UCSD-AML1 (cell line): ENCODE measurements around the gene ESRRB.
A peak's percentile ranks its signal among the peaks of the same experiment; 100 is the strongest.

Experiments
- DNase-seq: peaks from one replicate; lab custom pipeline; 2025; ENCODE audit not compliant: unreplicated experiment; lab: John Stamatoyannopoulos, UW

Gene ESRRB

DNA sequence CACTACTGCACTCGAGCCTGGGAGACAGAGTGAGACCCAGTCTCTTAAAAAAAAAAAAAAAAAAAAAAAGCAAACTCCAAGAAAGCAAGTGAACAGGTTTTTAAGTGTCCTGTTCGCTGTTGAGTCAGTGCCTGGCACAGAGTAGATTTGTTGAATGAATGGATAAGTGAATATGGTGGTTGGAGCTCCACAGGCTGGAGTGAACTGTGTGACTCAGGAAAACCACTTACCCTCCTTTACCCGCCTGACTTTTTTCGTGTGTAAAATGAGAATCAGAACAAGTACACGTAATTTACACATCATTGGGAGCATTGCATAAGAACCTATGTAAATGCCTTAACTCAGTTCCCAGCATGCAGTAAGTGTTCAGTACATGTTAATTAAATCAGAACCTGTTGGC, 24.0 kb upstream of the ESRRB start:
- no peak for DNase-seq

DNA sequence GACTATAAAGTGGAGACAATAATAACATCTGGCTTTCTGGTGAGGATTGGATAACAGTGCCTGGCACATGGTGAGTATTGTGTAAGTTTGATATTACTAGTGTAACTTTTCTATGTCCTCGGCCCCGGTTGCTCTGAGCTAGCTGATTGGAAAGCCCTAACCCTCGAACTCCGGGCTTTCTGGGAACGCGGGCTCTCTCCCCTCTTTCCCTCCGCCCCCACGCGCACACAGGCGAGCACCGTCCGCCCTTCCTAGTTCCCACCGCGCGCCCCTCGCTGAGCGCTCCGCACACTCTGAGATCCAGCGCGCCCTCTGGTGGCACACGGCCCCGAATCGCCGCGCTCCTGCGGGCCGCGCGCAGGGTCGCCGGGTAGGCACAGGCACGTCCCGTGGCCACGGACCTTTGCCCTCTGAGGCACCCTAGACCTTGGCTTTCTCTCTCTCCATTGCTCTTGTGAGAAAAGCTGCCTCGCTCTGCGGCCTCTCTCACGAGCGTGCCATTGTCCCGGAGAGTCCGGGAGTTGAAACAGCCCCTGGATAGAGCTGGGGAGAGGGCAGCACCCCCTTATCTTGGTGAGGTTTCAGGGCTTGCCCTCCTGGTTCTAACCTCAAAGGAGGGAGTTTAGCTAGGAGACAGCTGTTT, 23.2 kb upstream of the ESRRB start:
- peak; percentile 59 for DNase-seq

DNA sequence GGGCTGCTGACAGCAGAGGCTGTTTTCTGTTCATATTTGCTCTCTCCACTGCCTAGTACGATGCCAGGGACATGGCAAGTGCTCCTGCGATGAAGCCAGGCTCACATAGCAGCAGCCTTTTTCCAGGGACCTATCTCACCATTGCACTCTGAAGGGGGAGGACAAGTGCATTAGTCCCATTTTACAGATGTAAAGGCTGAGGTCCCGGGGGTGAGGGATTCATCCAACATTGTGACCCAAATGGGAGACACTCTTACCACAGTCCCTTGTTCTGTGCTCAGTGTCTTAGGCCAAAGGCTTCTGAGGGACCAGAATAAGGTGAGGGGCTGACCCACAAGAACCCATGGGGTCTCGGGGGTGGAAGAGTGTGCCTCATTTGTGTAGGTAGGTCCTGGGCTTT, 21.6 kb upstream of the ESRRB start:
- DNase-seq = no peak

DNA sequence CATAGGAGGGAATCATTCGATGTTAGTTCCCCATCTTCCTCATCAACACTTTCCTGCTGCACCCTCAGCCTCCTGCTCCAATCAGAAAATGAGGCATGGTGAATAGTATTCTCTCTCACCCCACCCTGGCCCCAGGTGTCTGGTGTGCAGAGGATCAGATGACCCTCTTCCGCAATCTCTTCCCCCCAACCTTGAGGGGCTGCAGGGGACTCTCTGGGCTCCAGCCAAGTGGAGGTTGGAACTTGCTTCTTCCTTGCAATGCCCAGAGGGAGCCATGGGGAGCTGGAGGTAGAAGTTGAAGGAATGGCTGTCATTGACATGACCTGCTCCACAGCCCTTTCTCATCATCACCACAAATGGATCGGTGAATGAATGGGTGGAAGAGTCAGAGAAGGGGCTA, 20.2 kb upstream of the ESRRB start:
- no peak for DNase-seq

DNA sequence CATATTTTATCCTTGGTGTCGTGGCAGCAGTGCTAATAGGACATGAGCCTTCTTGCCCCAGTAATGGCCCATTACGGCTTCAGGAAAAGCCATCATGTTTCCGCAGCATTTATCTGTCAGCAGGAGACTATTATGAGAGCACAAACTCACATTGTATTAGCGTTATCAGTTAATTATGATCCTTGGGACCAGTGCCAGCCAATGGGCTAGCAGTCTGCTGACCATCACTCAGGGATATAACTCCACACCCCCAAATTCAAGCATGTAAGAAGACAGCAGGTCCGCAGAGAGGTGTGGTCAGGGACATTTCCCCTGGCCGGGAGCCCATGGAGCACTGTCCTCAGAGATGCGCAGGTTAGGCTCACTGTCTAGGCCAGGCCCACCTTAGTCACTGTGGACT, 4.9 kb upstream of the ESRRB start:
- DNase-seq = no peak

DNA sequence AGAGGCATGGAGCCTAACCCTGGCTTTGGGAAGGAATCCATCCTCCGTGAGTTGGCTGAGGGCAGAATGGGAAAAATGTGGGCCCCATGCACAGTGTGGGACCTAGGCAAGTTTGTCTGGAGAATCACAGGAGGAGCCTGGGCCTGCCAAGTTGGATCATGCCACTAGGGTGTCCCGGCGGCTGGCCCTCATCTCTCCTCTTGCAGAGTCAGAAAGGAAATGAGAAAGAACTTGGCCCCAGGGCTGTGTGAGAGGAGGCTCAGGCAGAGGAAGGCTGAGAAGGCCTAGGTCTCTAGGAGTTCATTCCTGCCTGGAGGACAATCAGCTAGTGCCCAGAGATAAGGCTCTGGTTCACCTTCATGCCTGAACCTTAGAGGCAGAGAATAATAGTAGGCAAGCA, 2.5 kb upstream of the ESRRB start:
- DNase-seq = no peak

DNA sequence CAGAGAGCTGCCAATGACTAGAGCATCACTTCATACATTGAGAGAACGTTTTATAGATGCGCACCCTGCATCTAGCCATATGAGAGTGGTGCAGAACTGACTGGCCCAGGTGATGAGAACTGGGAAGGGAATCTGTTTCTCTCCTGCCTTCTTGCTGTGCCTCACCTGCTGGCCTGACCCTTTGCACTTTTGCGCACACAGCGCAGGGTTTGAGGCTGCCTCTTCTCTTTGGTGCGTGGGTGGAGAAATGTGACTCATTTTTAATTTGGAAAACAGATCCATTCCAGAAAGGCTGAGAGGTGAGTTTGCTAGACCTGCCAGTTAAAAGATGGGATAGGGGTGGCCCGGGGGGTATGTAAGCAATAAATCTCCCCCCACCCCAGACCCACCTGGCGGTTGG, 453 bp upstream of the ESRRB start:
- no peak for DNase-seq

DNA sequence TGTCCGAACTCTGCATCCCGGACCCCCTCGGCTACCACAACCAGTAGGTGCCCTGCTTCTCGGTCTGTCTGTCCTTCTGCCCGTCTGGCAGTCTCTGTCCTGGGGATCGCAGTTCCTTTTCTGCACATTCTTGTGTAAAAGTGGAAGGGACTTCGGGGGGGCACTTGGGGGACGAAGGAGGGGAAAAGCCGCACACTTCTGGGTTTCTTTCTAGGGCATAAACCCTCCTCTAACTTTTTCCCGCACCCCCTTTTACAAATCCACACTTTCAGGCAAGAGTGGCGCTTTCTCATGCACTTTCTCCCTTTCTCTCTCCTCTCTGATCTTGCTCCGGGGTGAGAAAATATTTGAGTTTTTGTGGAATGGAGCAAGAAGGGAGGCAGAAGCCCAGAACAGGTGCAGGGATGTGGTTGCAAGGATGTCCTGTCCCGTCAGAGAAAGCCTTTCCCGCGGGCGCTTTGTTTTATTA, 506 bp downstream of the ESRRB start:
- DNase-seq = no peak

DNA sequence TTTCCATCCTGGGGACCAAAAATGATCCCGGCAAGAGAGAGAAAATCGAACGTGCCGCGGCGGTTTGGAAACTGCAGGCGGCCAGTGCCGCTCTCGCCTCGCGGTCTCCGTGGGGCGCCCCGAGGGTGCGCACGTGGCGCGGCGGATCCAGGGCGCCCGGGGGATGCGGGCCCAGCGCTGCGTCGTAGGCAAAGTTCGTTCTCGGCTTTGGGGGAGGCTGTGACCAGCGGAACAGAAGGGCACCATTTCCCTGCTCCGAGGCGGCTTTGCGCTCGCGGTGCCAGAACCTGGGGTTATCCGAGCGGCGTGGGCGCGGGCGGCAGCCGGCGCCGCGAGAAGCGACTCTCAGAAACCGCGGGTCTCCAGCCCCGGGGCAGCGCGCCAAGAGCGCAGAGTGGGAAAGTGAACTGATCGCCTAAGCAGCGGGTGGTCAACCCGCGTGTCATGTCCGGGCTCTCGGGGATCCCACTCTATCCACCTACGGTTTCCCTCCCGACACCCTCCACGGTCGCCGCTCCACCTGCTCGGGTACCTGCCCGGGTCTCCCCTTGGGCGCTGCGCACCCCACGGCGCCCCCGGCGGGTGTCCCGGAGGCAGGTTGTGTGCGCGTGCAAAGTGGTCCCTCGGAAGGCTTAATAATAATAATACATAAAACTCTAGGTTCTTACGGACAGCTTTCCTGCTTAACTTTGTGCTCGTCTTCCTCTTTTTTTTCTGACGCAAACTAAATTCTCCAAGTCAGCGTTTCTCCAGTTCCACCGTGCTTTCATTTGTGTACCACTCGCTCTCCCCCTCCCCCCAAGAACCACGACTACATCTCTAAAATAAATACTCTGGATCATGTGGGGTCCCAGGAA, 1.2 kb downstream of the ESRRB start:
- DNase-seq = no peak

DNA sequence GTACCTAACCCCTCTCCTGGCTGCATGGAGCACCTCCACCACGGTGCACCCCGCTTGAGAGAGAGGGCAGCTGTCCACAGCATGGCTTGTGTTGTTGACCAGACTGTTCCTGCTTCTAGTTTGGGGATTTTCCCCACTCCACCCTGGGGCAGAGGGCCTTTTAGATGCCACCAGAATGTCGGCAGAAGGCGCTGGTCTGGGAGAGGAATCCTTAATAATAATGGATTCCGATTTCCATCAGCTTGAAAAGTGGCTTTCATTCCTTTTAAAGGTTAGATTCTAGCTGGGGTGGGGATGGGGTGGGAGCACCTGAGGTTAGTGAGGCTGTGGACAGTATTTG, 1.8 kb downstream of the ESRRB start:
- DNase-seq = no peak

DNA sequence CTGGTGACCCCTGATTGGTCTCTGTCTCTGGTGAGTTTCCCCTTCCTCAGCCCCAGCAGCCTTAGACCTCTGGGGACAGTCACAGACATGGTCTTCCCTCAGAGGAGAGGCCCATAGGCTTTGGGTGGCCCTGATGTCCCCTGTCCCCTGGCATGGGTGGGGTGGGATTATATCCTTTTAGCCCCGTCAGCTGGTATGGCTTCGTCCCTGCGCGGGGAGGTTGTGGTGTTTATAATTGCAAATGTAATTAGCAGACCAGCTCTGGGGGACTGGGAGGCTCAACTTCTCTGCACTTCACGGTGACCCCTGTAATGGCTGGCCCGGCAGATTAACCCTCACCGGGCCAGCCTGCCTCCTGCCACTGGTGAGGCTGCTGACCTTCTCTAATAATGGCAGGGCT, 5.1 kb downstream of the ESRRB start:
- no peak for DNase-seq

DNA sequence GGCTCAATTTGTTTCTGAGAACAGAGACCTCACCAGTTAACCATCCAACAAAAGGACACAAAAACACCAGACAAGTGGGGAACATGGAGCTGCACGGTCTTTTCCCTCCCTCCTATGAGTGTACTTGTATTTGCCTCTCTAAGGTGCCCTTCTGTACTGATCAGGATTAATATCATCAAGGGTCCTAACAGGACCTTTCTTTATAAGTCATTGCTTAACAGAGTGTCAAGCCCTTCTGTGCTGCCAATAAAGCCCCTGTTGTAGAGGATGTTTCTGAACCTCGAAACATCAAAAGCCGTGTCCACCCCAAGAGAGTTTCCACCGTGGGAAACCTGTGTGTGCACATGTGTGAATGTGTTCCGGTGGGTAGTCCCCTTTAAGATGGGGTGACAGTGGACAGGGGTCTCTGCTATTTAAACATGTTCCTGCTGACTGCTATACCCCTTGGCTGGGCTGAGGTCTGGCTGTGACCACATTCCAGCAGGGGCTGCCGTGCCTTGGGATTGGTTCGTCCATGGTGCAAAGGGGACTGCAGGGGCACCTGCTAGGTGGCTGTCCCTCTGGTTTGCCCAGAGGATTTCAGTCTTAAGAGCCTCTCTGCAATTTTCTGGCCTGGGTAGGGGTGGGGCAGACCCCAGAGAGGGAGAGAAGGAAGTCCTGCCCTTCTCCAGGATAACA, 6.0 kb downstream of the ESRRB start:
- DNase-seq = no peak

DNA sequence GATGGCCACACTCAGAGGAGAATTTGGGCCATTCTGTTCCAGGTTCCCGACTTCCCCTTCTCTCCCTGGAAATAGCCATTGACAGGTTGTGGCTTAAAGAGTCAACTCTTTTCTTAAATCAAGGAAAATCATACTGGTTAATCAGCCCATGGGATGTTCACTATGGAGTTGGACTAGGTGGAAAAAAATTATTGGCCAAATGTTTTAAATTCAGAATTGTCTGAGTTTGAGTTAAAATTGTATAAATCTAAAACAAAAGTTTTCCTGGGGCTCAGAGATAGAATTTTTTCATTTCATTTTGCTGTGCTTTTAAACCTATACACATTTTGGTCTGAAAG, 6.5 kb downstream of the ESRRB start:
- DNase-seq = no peak

DNA sequence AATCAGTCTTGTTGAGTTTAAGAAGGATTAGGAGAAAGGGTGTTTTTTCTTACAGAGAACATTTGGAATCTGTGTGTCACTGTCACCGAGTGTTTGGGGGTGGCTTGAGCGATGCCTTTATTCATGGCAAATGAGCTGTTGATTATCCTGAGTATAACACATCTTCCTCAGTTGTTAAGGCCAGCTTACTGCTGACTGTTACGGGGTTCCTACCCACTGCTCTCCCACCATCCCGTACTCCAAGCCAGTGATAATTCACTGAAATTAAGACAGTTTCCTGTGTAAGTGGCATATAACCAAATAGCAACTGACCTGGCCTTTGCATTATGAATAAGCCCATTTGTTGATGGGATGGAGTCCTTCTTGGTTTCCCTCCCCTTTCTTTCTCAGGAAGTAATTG, 9.5 kb downstream of the ESRRB start:
- no peak for DNase-seq

DNA sequence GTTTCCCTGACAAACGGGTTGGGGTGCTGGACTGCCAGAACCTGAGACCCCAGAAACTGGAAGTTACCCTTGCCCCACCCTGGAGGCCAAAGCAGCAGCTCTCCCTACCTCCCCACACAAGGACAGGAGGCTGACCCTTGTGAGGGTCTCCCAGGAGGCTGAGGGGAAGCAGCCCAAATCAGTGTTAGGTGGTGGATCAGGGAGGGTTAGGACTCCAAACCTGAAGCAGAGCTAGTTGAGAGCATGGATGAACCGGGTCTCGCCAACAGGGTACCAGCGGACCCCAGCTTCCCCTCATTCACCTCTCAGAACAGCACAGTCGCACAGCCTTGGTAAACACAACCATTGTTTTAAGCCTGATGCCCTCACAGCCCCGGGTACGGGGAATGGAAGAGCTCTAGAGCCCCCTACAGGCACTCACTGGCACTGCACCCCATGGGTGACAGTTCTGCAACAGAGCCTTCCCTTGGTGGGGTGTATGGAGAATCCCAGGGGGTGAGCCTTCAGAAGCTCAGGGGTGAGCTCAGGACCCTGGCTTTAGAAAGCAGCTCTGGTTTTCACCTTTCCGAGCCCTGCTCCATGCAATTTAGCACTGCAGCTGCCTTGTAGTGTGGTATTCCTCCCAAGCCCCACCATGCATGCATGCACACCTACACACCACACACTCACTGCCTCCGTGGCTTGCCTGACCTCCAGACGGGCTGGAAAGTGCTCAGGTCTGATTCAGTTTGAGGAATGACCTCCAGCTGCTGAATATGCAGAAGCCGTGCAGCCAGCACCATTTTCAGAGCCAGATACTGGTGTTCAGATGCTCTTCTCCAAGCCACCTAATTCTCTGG, 11.2 kb downstream of the ESRRB start:
- DNase-seq = peak; percentile 72

DNA sequence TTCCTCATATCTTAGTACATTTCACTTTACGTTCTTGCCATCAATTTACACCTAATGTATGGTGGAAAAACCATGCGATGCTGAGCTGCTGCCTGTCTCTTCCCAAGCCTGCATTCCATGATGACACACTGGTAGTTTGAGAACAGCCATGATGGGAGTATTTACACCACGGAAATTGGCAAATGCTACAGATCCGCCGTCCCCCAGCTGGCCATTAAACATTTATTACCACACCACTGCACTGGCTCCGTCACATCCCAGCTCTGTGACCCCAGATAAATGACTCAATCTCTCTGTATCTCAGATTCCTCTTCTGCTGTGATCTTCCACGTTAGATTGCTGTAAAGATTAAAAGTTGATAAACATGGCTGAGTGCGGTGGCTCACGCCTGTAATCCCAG, 13.9 kb downstream of the ESRRB start:
- DNase-seq = no peak

DNA sequence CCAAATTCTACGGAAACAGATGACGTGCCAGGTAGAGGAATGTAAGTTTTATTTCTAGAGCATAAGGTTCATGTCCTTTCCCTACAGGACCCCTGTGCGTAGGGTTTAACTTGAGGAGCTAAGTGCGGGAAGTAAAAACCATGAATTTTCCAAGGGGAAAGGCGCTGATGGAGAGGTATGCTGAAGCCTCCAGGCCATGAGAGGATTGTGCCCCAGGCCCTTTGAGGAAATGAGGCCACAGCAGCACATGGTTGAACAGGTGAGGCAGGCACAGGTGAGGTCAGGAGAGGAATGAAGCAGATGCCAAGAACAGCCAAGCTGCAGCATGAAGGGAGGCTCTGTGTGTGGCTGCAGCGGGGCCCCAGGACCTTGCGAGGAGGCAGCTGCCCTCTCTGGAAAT, 14.7 kb downstream of the ESRRB start:
- no peak for DNase-seq

DNA sequence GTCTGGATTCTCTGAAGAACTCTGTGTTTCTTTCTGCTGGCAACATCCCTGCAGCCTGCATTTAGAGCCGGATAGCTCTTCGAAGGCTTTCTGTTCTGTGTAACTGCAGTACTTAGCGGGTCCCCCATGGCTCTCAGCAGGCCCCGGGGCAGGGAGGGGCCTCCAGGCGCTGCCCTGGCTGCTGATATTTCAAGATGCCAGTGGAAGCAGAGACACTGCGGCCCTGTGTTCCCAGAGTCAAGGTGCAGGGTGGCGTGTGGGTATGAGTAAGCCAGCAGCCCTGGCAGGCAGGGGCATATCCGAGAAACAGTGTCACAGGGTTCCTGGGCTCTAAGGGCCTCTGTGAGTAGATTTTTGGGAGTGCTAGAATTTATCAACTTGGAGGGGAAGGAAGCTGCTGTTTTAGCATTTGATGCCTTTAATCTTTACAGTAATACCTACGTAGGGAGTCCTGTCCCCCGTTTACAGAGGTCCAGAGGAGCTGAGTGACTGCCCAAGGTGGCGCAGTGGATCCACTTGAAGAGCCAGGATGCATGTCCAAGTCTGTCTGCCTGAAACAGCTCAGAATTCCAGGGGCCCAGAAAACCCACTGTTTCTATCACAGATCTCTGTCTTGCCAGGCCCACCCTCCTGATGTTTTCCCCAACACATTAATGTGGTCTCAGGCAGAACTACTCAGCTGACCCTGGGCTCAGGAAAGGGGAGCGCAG, 16.2 kb downstream of the ESRRB start:
- DNase-seq = no peak

DNA sequence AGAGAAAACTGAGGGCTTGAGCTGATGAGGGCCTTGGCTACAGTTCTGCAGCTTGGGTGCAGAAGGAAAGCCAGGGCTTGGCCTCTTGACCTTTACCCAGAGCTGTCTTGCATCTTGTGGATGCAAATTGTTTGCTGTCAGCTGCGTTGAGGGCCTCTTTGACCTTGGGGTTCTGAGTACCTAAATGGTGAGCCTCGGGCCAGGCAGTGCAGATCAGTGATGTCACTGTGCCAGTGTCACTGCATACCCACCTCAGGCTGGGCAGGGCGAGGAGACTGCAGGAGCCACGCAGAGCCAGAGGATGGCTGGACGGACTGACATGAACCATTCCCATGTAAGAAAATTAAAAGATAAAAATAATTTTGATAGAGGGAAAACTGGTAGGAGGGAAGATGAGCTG, 18.6 kb downstream of the ESRRB start:
- DNase-seq = no peak

DNA sequence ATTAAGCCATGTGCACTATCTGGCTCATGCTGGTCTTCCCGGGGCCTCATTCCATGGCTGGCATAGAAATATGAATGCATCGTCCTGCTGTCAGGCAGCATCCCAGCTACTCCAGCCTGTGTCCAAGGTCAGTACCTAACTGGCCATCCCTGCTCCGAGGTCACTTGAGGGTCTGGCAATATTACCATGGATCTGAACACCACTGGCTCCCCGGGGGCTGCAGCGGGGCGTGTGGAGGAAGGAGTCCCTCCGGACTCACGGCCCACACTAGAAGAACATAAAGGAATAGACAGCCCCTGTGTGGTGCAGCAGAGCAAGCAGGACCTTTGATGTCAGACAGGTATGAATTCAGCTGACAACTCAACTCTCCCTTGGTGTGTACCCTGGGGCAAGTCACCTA, 19.2 kb downstream of the ESRRB start:
- DNase-seq = no peak

DNA sequence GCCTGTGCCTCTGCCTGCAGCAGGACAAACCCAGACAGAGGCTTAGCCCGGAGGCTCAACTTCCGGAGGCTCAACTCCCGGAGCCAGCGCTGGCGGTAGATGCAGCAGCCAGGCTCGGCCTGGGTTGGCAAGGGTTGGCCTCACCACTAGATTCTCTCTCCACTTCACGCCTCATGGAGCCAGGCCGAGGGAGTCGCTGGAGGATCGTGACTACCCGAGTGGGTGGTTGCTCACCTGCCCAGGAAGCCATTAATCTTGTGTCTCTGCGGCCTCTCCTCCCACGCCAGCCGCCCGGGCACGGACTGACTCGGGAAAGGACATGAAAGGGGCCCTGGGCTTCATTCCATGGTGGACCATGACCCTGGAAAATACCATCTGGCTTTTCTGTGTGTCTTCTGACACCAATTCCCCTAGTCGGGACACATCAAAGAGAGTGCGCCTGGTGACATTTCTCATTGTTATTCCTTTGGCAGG, 20.8 kb downstream of the ESRRB start:
- DNase-seq = no peak
